ENCODE measurements around the gene LTB4R2.

GRCh38 chr14:24261256-24261968, 48.5 kb upstream of the LTB4R2 start:
- TF ChIP-seq TAF1 (IDR thresholded peaks at IDR 0.05; ENCODE audit: low read depth, low read length) (no peak), POU2F2 (IDR thresholded peaks at IDR 0.05; ENCODE audit: low read depth, low read length) (no peak), POLR2A (IDR thresholded peaks at IDR 0.05; ENCODE audit: low read depth, low read length) (no peak), POLR2AphosphoS5 (IDR thresholded peaks at IDR 0.05; ENCODE audit: low read depth, low read length) (no peak)

All from GM12891 (cell line).